Activated T-helper 2 cell treated with anti-CD3 and anti-CD28 coated beads, Interferon-gamma antibody, Interleukin-2, Interleukin-4, amounts not matched to agents 10 μg/mL and 5 μg/mL and 100 μg/mL, durations not matched to agents 14 hours and 24 hours and 36 hours (primary cell): ENCODE results near the gene CCL1. TPM values are rescaled to one million over a fixed set of nuclear protein-coding genes. Genes with fewer than 3 reads are reported as not detected.

ENCODE experiments used
- DNase-seq: peaks from one replicate; pipeline ENCODE4 v3.0.0; 2021; ENCODE audit warnings: low spot score
- H3K27ac Mint-ChIP-seq: one replicate; pipeline ENCODE4 v1.8.0; 2021; ENCODE audit warnings: mixed read lengths
- H3K27me3 Mint-ChIP-seq: one replicate; pipeline ENCODE4 v1.8.0; 2021; ENCODE audit warnings: low read depth, mixed read lengths
- H3K36me3 Mint-ChIP-seq: one replicate; pipeline ENCODE4 v1.8.0; 2021; ENCODE audit warnings: low read depth, mixed read lengths
- H3K4me1 Mint-ChIP-seq: one replicate; pipeline ENCODE4 v1.8.0; 2021; ENCODE audit warnings: low read depth, mixed read lengths
- H3K4me3 Mint-ChIP-seq: one replicate; pipeline ENCODE4 v1.8.0; 2021; ENCODE audit warnings: low read depth, mild to moderate bottlenecking, moderate library complexity, mixed read lengths
- H3K9me3 Mint-ChIP-seq: one replicate; pipeline ENCODE4 v1.8.0; 2021; ENCODE audit warnings: mixed read lengths
- intact Hi-C: fragments of 100-400 bp; cut with micrococcal nuclease; formaldehyde crosslinking; loops from one replicate; pipeline ENCODE4 v1.15.1; 2023
- total RNA-seq: library from RNA; stranded (reverse); gene quantifications from 2 replicates; pipeline ENCODE4 v1.2.3, GENCODE V29; 2022

The CCL1 gene
- total RNA-seq: 88.1 and 98.4 TPM in 2 replicates

- intact Hi-C loops: loop anchor here (10.0 kb wide), 1 partner anchor 52 kb away; no protein-coding TSS in a partner anchor
- H3K4me1 Mint-ChIP-seq: peaks cover 64% of the 10 kb centered on the region
- DNase-seq: no peak
- H3K4me3 Mint-ChIP-seq: peak within 1 kb of the TSS; percentile 74
- H3K27me3 Mint-ChIP-seq: peaks cover 7% of the 10 kb centered on the region
- H3K36me3 Mint-ChIP-seq: peaks cover 4% of the 10 kb centered on the region
- H3K27ac Mint-ChIP-seq: peak within 1 kb of the TSS; percentile 38
- no peaks in the 10 kb centered on the region for H3K9me3 Mint-ChIP-seq
Observed at GRCh38 chr17:34363183-34363661, at the start of gene CCL1. Gene CCL1, minus strand, starts transcription at chr17:34363233. Its CDS starts 72 bp downstream, at chr17:34363161.

GRCh38 chr17:34412534-34412933 lies 49.5 kb upstream of the CCL1 start:
- Mint-ChIP-seq H3K27me3 (peaks cover 43% of the 10 kb centered on the region), H3K9me3 (no peaks in the 10 kb centered on the region), H3K36me3 (no peaks in the 10 kb centered on the region), H3K27ac (no peak overlapping the region), H3K4me3 (no peak overlapping the region), H3K4me1 (peaks cover 42% of the 10 kb centered on the region)
- DNase-seq: no peak
- intact Hi-C loops: loop anchor here (10.0 kb wide), 1 partner anchor 48 kb away; the partner anchor contains the start of gene CCL1

GRCh38 chr17:34411646-34412421 lies 48.8 kb upstream of the CCL1 start:
- Mint-ChIP-seq H3K27me3 (peaks cover 41% of the 10 kb centered on the region), H3K36me3 (no peaks in the 10 kb centered on the region), H3K4me3 (no peak overlapping the region), H3K4me1 (peaks cover 42% of the 10 kb centered on the region), H3K27ac (no peak overlapping the region), H3K9me3 (no peaks in the 10 kb centered on the region)
- intact Hi-C loops: loop anchor here (10.0 kb wide), 1 partner anchor 47 kb away; the partner anchor contains the start of gene CCL1
- DNase-seq: no peak

GRCh38 chr17:34409352-34409751 lies 46.3 kb upstream of the CCL1 start:
- Mint-ChIP-seq H3K9me3 (no peaks in the 10 kb centered on the region), H3K36me3 (no peaks in the 10 kb centered on the region), H3K27me3 (peaks cover 35% of the 10 kb centered on the region), H3K4me3 (no peak overlapping the region), H3K27ac (no peak overlapping the region), H3K4me1 (peaks cover 38% of the 10 kb centered on the region)
- intact Hi-C loops: no loop called here
- DNase-seq: no peak

GRCh38 chr17:34408439-34408838 lies 45.4 kb upstream of the CCL1 start:
- intact Hi-C loops: no loop called here
- H3K4me1 Mint-ChIP-seq: peaks cover 29% of the 10 kb centered on the region
- H3K27me3 Mint-ChIP-seq: peaks cover 28% of the 10 kb centered on the region
- DNase-seq: no peak
- no peak overlapping the region for H3K4me3 Mint-ChIP-seq
- no peaks in the 10 kb centered on the region for H3K9me3 Mint-ChIP-seq
- H3K27ac Mint-ChIP-seq: no peak overlapping the region
- H3K36me3 Mint-ChIP-seq: no peaks in the 10 kb centered on the region

- no peak overlapping the region for H3K4me3 Mint-ChIP-seq
- no peaks in the 10 kb centered on the region for H3K9me3 Mint-ChIP-seq
- no peak for DNase-seq
- peaks cover 25% of the 10 kb centered on the region for H3K27me3 Mint-ChIP-seq
- H3K27ac Mint-ChIP-seq: no peak overlapping the region
- no peaks in the 10 kb centered on the region for H3K36me3 Mint-ChIP-seq
- peaks cover 13% of the 10 kb centered on the region for H3K4me1 Mint-ChIP-seq
- intact Hi-C loops: no loop called here
Observed at GRCh38 chr17:34406226-34406625, 43.2 kb upstream of the CCL1 start.

- Mint-ChIP-seq H3K27ac (no peak overlapping the region), H3K27me3 (peaks cover 1% of the 10 kb centered on the region), H3K4me3 (no peak overlapping the region), H3K36me3 (no peaks in the 10 kb centered on the region), H3K4me1 (peaks cover 29% of the 10 kb centered on the region), H3K9me3 (no peaks in the 10 kb centered on the region)
- no peak for DNase-seq
- intact Hi-C loops: no loop called here
Observed at GRCh38 chr17:34403006-34403405, 40.0 kb upstream of the CCL1 start.

GRCh38 chr17:34401165-34401564 lies 38.1 kb upstream of the CCL1 start:
- intact Hi-C loops: no loop called here
- H3K27me3 Mint-ChIP-seq: no peaks in the 10 kb centered on the region
- H3K4me1 Mint-ChIP-seq: peaks cover 40% of the 10 kb centered on the region
- no peak overlapping the region for H3K27ac Mint-ChIP-seq
- no peaks in the 10 kb centered on the region for H3K9me3 Mint-ChIP-seq
- H3K36me3 Mint-ChIP-seq: no peaks in the 10 kb centered on the region
- DNase-seq: no peak
- no peak overlapping the region for H3K4me3 Mint-ChIP-seq

- DNase-seq: no peak
- Mint-ChIP-seq H3K4me1 (peaks cover 41% of the 10 kb centered on the region), H3K27me3 (peaks cover 2% of the 10 kb centered on the region), H3K36me3 (no peaks in the 10 kb centered on the region), H3K4me3 (no peak overlapping the region), H3K9me3 (no peaks in the 10 kb centered on the region), H3K27ac (no peak overlapping the region)
- intact Hi-C loops: no loop called here
Observed at GRCh38 chr17:34400301-34400931, 37.4 kb upstream of the CCL1 start.

GRCh38 chr17:34399725-34400124 lies 36.7 kb upstream of the CCL1 start:
- Mint-ChIP-seq H3K9me3 (no peaks in the 10 kb centered on the region), H3K27me3 (peaks cover 4% of the 10 kb centered on the region), H3K4me1 (peaks cover 41% of the 10 kb centered on the region), H3K36me3 (no peaks in the 10 kb centered on the region), H3K4me3 (no peak overlapping the region), H3K27ac (no peak overlapping the region)
- intact Hi-C loops: loop anchor here (1.0 kb wide), 1 partner anchor 10 kb away; no protein-coding TSS in a partner anchor
- DNase-seq: no peak

GRCh38 chr17:34398990-34399389 lies 36.0 kb upstream of the CCL1 start:
- Mint-ChIP-seq H3K36me3 (no peaks in the 10 kb centered on the region), H3K9me3 (no peaks in the 10 kb centered on the region), H3K4me1 (peaks cover 41% of the 10 kb centered on the region), H3K4me3 (no peak overlapping the region), H3K27me3 (peaks cover 4% of the 10 kb centered on the region), H3K27ac (peak overlapping the region; percentile 73)
- intact Hi-C loops: loop anchor here (1.0 kb wide), 1 partner anchor 10 kb away; no protein-coding TSS in a partner anchor
- DNase-seq: no peak

- intact Hi-C loops: no loop called here
- no peak for DNase-seq
- H3K27me3 Mint-ChIP-seq: peaks cover 4% of the 10 kb centered on the region
- no peak overlapping the region for H3K4me3 Mint-ChIP-seq
- H3K27ac Mint-ChIP-seq: no peak overlapping the region
- H3K9me3 Mint-ChIP-seq: no peaks in the 10 kb centered on the region
- H3K36me3 Mint-ChIP-seq: no peaks in the 10 kb centered on the region
- H3K4me1 Mint-ChIP-seq: peaks cover 45% of the 10 kb centered on the region
Observed at GRCh38 chr17:34397265-34397664, 34.2 kb upstream of the CCL1 start.

GRCh38 chr17:34393401-34393800 lies 30.4 kb upstream of the CCL1 start:
- Mint-ChIP-seq H3K27me3 (peaks cover 4% of the 10 kb centered on the region), H3K27ac (no peak overlapping the region), H3K4me1 (peaks cover 46% of the 10 kb centered on the region), H3K9me3 (no peaks in the 10 kb centered on the region), H3K36me3 (no peaks in the 10 kb centered on the region), H3K4me3 (no peak overlapping the region)
- DNase-seq: no peak
- intact Hi-C loops: no loop called here
